Measurements from ENCODE around the gene RMRP. TPM values are rescaled to one million over a fixed set of nuclear protein-coding genes. Genes with fewer than 3 reads are reported as not detected.

Gene RMRP
- total RNA-seq: 1,205 and 1,810 TPM in 2 replicates

DNA sequence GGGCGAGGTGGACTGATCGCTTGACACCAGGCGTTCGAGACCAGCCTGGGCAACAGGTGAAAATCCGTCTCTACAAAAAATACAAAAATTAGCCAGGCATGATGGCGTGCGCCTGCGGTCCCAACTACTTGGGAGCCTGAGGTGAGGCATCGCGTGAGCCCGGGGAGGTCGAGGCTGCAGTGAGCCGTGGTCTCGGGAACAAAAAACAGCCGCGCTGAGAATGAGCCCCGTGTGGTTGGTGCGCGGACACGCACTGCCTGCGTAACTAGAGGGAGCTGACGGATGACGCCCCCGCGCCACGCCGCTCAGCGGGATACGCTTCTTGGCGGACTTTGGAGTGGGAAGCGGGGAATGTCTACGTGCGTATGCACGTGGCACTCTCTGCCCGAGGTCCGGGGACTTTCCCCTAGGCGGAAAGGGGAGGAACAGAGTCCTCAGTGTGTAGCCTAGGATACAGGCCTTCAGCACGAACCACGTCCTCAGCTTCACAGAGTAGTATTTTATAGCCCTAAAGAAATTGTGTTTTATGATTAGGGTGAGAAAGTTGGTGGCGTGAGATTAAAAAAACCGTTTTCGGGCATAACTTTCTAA lies at the start of gene RMRP:
TSS of gene RMRP (minus strand) at position 474 of the 591 bp plus-strand sequence.

DNA sequence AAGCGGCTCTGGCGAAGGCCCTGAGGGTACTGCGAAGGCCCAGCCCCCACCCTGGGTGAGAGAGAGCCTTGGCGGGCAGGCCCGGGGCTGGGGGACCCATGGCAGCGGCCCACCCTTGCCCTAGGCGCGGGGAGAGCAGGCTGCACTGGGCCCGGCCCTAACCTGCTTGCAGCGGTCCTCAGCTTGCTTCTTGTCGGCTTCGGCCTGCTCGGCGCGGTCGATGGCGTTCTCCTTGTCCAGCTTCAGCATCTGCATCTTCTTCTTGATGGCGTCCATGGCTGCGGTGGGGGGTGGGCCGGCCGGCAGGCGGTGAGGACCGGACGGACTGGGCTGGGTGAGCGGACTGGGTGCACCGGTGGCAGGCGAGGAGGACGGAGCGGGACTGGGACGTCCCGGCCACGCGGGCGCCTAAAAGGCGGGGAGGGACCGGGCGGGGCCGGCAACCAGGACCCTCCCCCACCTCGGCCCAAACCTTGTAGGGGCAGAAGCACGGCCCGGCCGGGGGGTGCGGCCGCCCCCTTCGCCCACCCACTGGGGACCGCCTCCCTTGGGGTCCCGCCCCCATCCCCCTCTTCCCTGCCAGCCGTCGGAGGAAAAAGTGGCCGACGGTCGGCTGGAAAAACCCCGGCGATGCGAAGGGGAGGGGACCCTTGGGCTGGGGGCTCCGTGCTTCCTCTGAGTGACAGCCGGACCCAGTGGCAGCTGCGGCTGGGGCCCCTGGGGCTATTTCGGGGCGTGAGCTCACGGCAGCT lies 31.9 kb upstream of the RMRP start, which contains the start of gene TPM2:
TSS of gene TPM2 (minus strand) at position 384 of the 752 bp plus-strand sequence. CDS start at position 276, 108 bp downstream.

DNA sequence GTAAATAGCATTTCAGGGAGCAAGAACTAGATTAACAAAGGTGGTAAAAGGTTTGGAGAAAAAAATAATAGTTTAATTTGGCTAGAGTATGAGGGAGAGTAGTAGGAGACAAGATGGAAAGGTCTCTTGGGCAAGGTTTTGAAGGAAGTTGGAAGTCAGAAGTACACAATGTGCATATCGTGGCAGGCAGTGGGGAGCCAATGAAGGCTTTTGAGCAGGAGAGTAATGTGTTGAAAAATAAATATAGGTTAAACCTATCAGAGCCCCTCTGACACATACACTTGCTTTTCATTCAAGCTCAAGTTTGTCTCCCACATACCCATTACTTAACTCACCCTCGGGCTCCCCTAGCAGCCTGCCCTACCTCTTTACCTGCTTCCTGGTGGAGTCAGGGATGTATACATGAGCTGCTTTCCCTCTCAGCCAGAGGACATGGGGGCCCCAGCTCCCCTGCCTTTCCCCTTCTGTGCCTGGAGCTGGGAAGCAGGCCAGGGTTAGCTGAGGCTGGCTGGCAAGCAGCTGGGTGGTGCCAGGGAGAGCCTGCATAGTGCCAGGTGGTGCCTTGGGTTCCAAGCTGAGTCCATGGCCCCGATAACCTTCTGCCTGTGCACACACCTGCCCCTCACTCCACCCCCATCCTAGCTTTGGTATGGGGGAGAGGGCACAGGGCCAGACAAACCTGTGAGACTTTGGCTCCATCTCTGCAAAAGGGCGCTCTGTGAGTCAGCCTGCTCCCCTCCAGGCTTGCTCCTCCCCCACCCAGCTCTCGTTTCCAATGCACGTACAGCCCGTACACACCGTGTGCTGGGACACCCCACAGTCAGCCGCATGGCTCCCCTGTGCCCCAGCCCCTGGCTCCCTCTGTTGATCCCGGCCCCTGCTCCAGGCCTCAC lies 15.6 kb upstream of the RMRP start, which contains the start of gene CA9:
TSS of gene CA9 (plus strand) at position 797 of the 893 bp plus-strand sequence. CDS start at position 829, 32 bp downstream.

DNA sequence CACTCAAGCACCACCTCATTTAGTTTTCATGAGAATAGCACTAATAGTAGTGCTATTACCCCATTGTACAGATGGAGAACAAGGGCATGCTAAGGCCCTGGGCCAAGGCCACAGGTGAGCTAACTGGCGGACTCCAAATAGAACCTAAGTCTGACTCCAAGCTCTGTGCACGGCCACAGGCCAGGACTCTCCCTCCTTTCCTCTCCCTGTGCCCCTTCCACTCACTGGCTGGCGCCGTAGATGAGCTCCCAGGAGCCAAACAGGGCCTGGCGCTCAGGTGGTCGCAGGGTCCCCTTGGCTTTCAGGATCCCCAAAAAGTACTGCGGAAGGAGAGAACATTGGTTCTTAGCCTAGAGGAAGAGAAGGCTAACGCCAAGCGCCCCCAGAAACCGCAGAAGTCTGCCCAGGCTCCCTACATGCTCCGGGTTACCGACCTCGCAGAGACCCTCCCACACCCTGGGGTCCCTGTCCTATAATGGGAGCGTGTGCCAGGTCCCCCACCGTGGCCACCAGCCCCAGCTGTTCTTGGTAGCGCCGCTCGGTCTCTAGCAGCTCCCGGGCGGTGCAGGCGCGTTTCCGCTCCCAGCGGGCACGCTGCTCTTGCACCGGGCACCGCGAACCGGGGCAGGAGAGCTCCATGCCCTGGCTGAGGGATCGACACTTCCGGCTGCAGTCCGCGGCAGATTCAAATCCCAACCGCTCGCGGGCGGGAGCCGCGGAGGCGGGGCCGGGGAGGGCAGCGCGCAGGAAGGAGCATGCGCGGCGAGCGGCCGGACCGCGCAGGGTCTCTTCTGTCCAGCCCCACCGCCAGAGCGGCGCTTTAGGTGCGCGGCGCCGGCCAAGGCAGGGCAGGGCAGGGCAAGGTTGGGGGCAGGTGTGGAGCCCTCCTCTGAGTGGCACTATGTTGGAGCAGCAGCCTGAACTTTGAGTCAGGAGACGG lies 7.0 kb upstream of the RMRP start, which contains the start of gene ARHGEF39:
TSS of gene ARHGEF39 (minus strand) at position 665 of the 940 bp plus-strand sequence. CDS start at position 639, 26 bp downstream.

DNA sequence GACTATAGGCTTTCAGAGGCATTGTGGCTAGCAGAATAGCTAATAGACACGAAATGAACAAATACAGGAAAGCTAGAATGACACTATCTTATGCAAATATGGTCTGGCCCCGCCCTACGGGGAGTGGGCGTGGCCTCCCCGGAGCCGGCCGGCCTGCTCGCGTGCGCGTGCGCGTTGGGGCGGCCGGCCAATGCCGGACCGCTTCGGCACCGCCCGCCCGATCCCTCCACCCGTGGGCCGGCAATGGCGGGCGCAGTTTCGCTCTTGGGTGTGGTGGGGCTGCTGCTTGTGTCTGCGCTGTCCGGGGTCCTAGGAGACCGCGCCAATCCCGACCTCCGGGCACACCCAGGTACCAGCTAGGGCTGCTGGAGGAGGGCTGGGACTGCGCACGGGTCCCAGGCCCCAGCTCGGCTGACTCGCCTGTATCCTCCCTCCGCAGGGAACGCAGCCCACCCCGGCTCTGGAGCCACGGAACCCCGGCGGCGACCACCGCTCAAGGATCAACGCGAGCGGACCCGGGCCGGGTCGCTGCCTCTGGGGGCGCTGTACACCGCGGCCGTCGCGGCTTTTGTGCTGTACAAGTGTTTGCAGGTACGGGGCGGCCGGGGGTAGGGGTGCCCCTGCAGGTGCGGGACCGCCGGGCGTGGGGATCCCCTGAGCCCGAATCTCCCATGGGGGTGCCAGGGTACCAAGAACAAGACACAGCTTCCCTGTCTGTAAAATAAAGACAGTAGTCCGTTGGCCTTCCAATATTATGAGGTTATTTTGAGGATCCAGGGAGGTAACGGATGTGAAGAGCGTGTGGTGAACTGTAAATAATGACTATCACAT lies 533 bp upstream of the RMRP start, which contains the start of gene CCDC107:
TSS of gene CCDC107 (plus strand) at position 156 of the 831 bp plus-strand sequence. CDS start at position 244, 88 bp downstream.

DNA sequence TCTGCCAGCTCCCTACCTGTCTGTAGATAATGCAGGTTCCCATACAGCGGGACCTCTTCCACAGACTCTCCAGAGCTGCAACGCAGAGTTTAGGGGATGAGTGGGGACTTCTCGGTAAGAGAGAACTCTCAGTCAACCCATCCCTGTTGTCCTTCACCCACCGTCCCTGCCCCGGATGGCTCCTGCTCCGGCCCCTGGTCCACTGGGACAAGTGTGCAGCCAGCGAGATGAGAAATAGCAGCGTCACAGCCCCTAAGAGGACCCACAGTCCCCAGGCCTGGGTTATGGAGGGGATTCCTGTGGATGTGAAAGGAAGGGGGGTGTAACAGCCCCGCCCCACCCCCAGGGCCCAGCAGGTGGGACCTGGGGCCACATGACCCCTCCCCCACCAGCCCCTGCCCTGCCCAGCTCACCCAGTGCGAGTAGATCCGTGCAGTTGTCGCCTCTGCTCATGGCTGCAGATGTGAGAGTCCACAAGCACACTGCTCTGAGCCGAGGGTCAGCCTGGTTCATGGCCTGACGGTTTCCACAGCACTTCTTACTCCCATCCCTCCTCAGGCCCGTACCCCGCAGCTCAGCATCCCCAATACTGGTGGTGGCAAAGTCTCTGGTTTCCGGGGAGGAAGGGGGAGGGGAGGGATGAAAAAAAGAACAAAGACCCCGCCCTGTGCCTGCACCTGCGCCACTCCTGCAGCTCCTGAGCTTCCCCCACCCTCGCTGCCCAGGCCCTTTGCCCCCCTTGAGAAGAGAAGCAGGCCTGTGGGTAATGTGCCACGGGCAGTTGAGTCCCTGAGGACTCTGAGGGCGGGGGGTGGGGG lies 7.3 kb downstream of the RMRP start, which contains the start of gene SIT1:
TSS of gene SIT1 (minus strand) at position 591 of the 818 bp plus-strand sequence. CDS start at position 513, 78 bp downstream.

DNA sequence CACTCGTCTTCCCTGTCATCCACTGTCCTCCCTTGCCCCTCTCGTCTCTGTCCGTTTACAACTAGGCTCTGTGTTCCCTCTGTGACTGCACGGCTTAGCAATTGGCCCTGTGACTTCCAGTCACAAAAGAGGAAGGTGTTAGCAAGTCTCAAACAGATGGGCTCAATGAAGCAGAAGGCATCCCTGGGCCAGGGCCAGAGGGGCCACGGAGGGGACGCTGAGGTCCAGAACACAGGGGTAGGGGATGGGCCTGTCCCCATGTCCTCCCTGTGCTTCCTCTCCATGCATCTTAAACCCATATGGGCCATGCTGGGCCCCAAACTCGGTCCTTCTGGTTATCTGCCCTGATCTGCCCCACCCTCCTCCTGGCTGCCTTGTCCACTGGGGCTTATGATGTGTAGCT lies 39.5 kb downstream of the RMRP start, which contains the start of gene CD72:
TSS of gene CD72 (minus strand) at position 89 of the 403 bp plus-strand sequence. CDS start 110 bp downstream, outside the sequence.

Other genes starting within 250 kb of the RMRP start
- 12.6 and 15.5 TPM in 2 replicates for gene RUSC2, start 167.9 kb downstream of the RMRP start, total RNA-seq
- 13.9 and 24.0 TPM in 2 replicates for gene TESK1, start 52.8 kb downstream of the RMRP start, total RNA-seq
- 0.11 and 0.86 TPM in 2 replicates for gene CD72, start 39.6 kb downstream of the RMRP start, total RNA-seq
- gene SIT1, start 7.1 kb downstream of the RMRP start, total RNA-seq: not detected in 2 replicates
- gene CCDC107, start 273 bp upstream of the RMRP start, total RNA-seq: 17.2 and 18.8 TPM in 2 replicates
- 7.8 and 23.5 TPM in 2 replicates for gene ARHGEF39, start 7.2 kb upstream of the RMRP start, total RNA-seq
- gene CA9, start 15.9 kb upstream of the RMRP start, total RNA-seq: 0.23 and 2.1 TPM in 2 replicates
- gene TPM2, start 31.9 kb upstream of the RMRP start, total RNA-seq: 53.1 and 157 TPM in 2 replicates
- 141 and 149 TPM in 2 replicates for gene TLN1, start 74.2 kb upstream of the RMRP start, total RNA-seq
- gene CREB3, start 74.6 kb upstream of the RMRP start, total RNA-seq: 47.2 and 49.3 TPM in 2 replicates
- 17.4 and 17.6 TPM in 2 replicates for gene GBA2, start 91.2 kb upstream of the RMRP start, total RNA-seq
- gene RGP1, start 91.3 kb upstream of the RMRP start, total RNA-seq: 13.8 and 19.1 TPM in 2 replicates
- gene MSMP, start 96.3 kb upstream of the RMRP start, total RNA-seq: not detected in 2 replicates
- 6.2 and 14.6 TPM in 2 replicates for gene NPR2, start 133.6 kb upstream of the RMRP start, total RNA-seq
- 0.04 TPM in 1 of 2 replicates, not detected in the other for gene SPAG8, start 154.2 kb upstream of the RMRP start, total RNA-seq
- gene HINT2, start 157.0 kb upstream of the RMRP start, total RNA-seq: 25.4 and 28.3 TPM in 2 replicates
- not detected in 2 replicates for gene FAM221B, start 170.7 kb upstream of the RMRP start, total RNA-seq
- gene TMEM8B, start 171.2 kb upstream of the RMRP start, total RNA-seq: 1.1 and 3.7 TPM in 2 replicates
- not detected in 2 replicates for gene OR13J1, start 212.4 kb upstream of the RMRP start, total RNA-seq
- 0.68 and 1.0 TPM in 2 replicates for gene HRCT1, start 248.2 kb upstream of the RMRP start, total RNA-seq

Data from hair follicular keratinocyte (primary cell).